Mesothelial cell of epicardium (in vitro differentiated cells): ENCODE results near the gene GNAI3. TPM values are rescaled to one million over a fixed set of nuclear protein-coding genes. Genes with fewer than 3 reads are reported as not detected.

Experiments
- DNase-seq, 2 experiments: peaks; one replicate each; pipeline ENCODE4 v3.0.0; 2021; ENCODE audit warnings: low spot score in 2 of 2; ENCODE audit not compliant: unreplicated experiment in 2 of 2
- H3K27ac Mint-ChIP-seq: 2 replicates; pipeline ENCODE4 v1.8.0; 2021; ENCODE audit warnings: mixed read lengths
- H3K27me3 Mint-ChIP-seq: 2 replicates; pipeline ENCODE4 v1.8.0; 2021; ENCODE audit warnings: low read depth, mixed read lengths
- H3K36me3 Mint-ChIP-seq: 2 replicates; pipeline ENCODE4 v1.8.0; 2021; ENCODE audit warnings: mixed read lengths
- H3K4me1 Mint-ChIP-seq: 2 replicates; pipeline ENCODE4 v1.8.0; 2021; ENCODE audit warnings: mixed read lengths
- H3K4me3 Mint-ChIP-seq: 2 replicates; pipeline ENCODE4 v1.8.0; 2021; ENCODE audit warnings: mild to moderate bottlenecking, moderate library complexity, mixed read lengths
- H3K9me3 Mint-ChIP-seq: 2 replicates; pipeline ENCODE4 v1.8.0; 2021; ENCODE audit warnings: mixed read lengths
- CTCF ChIP-seq: fragments of 200-600 bp; sonication (generic); IDR thresholded peaks from one replicate; pipeline ENCODE4 v1.5.0; 2021; ENCODE audit warnings: antibody characterized with exemption; ENCODE audit not compliant: unreplicated experiment
- total RNA-seq: library from RNA; stranded (reverse); gene quantifications from 3 replicates; pipeline ENCODE4 v1.2.1, GENCODE V29; 2021

The GNAI3 gene
- total RNA-seq, 1 donor from 2014 or later, result 8.2 TPM

GRCh38 chr1:109631513-109632505 lies 83.4 kb downstream of the GNAI3 start:
- DNase-seq, result no peak
- H3K27ac Mint-ChIP-seq, result no peak overlapping the region
- H3K9me3 Mint-ChIP-seq, result no peaks in the 10 kb centered on the region
- no peaks in the 10 kb centered on the region for H3K27me3 Mint-ChIP-seq
- H3K4me3 Mint-ChIP-seq, result no peak overlapping the region
- H3K36me3 Mint-ChIP-seq, result peaks cover 29% of the 10 kb centered on the region
- no peak for TF ChIP-seq CTCF
- H3K4me1 Mint-ChIP-seq, result peaks cover 16% of the 10 kb centered on the region

GRCh38 chr1:109632671-109633346 lies 84.4 kb downstream of the GNAI3 start:
- no peak for TF ChIP-seq CTCF

GRCh38 chr1:109634292-109634691 lies 85.9 kb downstream of the GNAI3 start:
- peaks cover 16% of the 10 kb centered on the region for H3K4me1 Mint-ChIP-seq

More at GRCh38 chr1:109632671-109633346, 84.4 kb downstream of the GNAI3 start:
- peaks cover 24% of the 10 kb centered on the region for H3K36me3 Mint-ChIP-seq
- no peaks in the 10 kb centered on the region for H3K9me3 Mint-ChIP-seq
- DNase-seq, result no peak
- H3K27ac Mint-ChIP-seq, result peak overlapping the region; percentile 47
- no peak overlapping the region for H3K4me3 Mint-ChIP-seq
- H3K4me1 Mint-ChIP-seq, result peaks cover 16% of the 10 kb centered on the region
- no peaks in the 10 kb centered on the region for H3K27me3 Mint-ChIP-seq

GRCh38 chr1:109634771-109635750 lies 86.6 kb downstream of the GNAI3 start:
- peak overlapping the region; percentile 36 for H3K27ac Mint-ChIP-seq
- no peak overlapping the region for H3K4me3 Mint-ChIP-seq
- H3K36me3 Mint-ChIP-seq, result peaks cover 10% of the 10 kb centered on the region
- H3K27me3 Mint-ChIP-seq, result no peaks in the 10 kb centered on the region
- DNase-seq, result no peak
- no peak for TF ChIP-seq CTCF
- H3K4me1 Mint-ChIP-seq, result peaks cover 17% of the 10 kb centered on the region
- no peaks in the 10 kb centered on the region for H3K9me3 Mint-ChIP-seq

More at GRCh38 chr1:109634292-109634691, 85.9 kb downstream of the GNAI3 start:
- no peak for DNase-seq
- no peak for TF ChIP-seq CTCF
- Mint-ChIP-seq H3K27ac (no peak overlapping the region), H3K4me3 (no peak overlapping the region), H3K9me3 (no peaks in the 10 kb centered on the region), H3K36me3 (peaks cover 18% of the 10 kb centered on the region), H3K27me3 (no peaks in the 10 kb centered on the region)

GRCh38 chr1:109635862-109636200 lies 87.4 kb downstream of the GNAI3 start:
- no peak for DNase-seq
- Mint-ChIP-seq H3K4me1 (peaks cover 20% of the 10 kb centered on the region), H3K4me3 (no peak overlapping the region), H3K27ac (peak overlapping the region; percentile 82), H3K27me3 (no peaks in the 10 kb centered on the region), H3K36me3 (peaks cover 9% of the 10 kb centered on the region), H3K9me3 (no peaks in the 10 kb centered on the region)
- TF ChIP-seq CTCF, result no peak
